ENCODE measurements around the gene CDS1.

- TF ChIP-seq EZH2phosphoT487 (conservative IDR thresholded peaks at IDR 0.05; ENCODE audit: low read length) = no peak
- TF ChIP-seq CTCF (IDR thresholded peaks at IDR 0.05; ENCODE audit: insufficient read depth, low read length, poor library complexity, severe bottlenecking) = no peak
Measured at GRCh38 chr4:84573385-84574068, 9.4 kb upstream of the CDS1 start.

Data from SU-DHL-6 (cell line).